GM18505 (cell line): ENCODE results near the gene SLIT1.

Source experiments
- ATAC-seq: cut with Tn5 transposase; IDR thresholded peaks from one replicate; pipeline ENCODE4 v1.9.1; 2021; ENCODE audit not compliant: unreplicated experiment
- POLR2A ChIP-seq: IDR thresholded peaks from 4 replicates; pipeline ENCODE4 v1.6.1; 2011; ENCODE audit warnings: borderline replicate concordance; ENCODE audit not compliant: insufficient read depth, insufficient read length; ENCODE audit errors: extremely low read depth

SLIT1 gene

GRCh38 chr10:96958071-96958470 lies 227.7 kb downstream of the SLIT1 start:
- no peak for ATAC-seq
- TF ChIP-seq POLR2A, result no peak

GRCh38 chr10:96955794-96956193 lies 230.0 kb downstream of the SLIT1 start:
- ATAC-seq, result no peak
- no peak for TF ChIP-seq POLR2A

- no peak for ATAC-seq
- no peak for TF ChIP-seq POLR2A
Observed at GRCh38 chr10:96951954-96952353, 233.8 kb downstream of the SLIT1 start.

DNA sequence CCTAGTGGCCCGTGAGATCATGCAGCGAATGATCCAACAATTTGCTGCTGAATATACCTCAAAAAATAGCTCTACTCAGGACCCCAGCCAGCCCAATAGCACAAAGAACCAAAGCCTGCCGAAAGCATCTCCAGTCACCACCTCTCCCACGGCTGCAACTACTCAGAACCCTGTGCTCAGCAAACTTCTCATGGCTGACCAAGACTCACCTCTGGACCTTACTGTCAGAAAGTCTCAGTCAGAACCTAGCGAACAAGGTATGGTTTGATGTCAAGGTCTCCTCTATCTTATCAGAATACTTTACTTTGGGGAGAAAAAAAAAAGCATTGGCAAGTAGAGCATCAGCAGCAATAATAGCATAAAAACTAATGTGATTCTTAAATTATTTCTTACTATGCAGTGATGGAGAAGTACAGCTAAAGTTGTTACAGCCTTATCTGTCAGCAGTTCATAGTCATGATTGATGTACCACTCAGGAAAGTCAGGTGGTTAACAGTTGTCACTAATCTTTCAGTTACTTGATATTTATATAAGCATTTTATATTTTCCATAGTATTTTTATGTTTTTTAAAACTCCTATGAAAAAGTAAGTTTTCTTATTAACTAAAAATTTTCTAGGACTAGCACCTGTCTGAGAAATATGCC lies 236.6 kb downstream of the SLIT1 start:
- TF ChIP-seq POLR2A, result no peak
- no peak for ATAC-seq
